HFF-Myc (cell line): Measurements from ENCODE around the gene DSG1.

Experiments
- DNase-seq: peaks from one replicate; pipeline ENCODE4 v3.0.0-alpha.2; 2011; ENCODE audit warnings: low read depth; ENCODE audit errors: extremely low read depth
- H3K4me3 ChIP-seq: replicated peaks from 2 replicates; pipeline ENCODE4 v1.5.1; 2011; ENCODE audit warnings: low read depth, mild to moderate bottlenecking, control low read depth, low read length
- CTCF ChIP-seq: IDR thresholded peaks from 2 replicates; pipeline ENCODE4 v1.5.1; 2012; ENCODE audit warnings: mild to moderate bottlenecking, low read depth, low read length, control low read depth; ENCODE audit errors: missing control alignments

DSG1 gene

GRCh38 chr18:31297248-31297647, 20.7 kb upstream of the DSG1 start:
- no peak for TF ChIP-seq CTCF
- no peak for DNase-seq
- no peak overlapping the region for H3K4me3 ChIP-seq

GRCh38 chr18:31301201-31301655, 16.7 kb upstream of the DSG1 start:
- no peak overlapping the region for H3K4me3 ChIP-seq
- no peak for TF ChIP-seq CTCF
- no peak for DNase-seq

- TF ChIP-seq CTCF, result no peak
- no peak for DNase-seq
- H3K4me3 ChIP-seq, result no peak overlapping the region
These were observed 15.0 kb upstream of the DSG1 start for GRCh38 chr18:31302991-31303390.

- no peak for TF ChIP-seq CTCF
- no peak for DNase-seq
- no peak overlapping the region for H3K4me3 ChIP-seq
These were observed 14.2 kb upstream of the DSG1 start for GRCh38 chr18:31303771-31304170.

- TF ChIP-seq CTCF, result no peak
- no peak for DNase-seq
- no peak overlapping the region for H3K4me3 ChIP-seq
These were observed 8.8 kb upstream of the DSG1 start for GRCh38 chr18:31309115-31309514.

- no peak for TF ChIP-seq CTCF
- no peak for DNase-seq
- no peak overlapping the region for H3K4me3 ChIP-seq
These were observed 986 bp upstream of the DSG1 start for GRCh38 chr18:31316974-31317373.

GRCh38 chr18:31321719-31322118, 3.8 kb downstream of the DSG1 start:
- no peak for DNase-seq
- no peak overlapping the region for H3K4me3 ChIP-seq
- TF ChIP-seq CTCF, result no peak
